Activated naive CD8-positive, alpha-beta T cell treated with anti-CD3 and anti-CD28 coated beads, Interleukin-2, amount 50 U/mL, for 24 hours (primary cell): Measurements from ENCODE around the gene GARIN5A.
A peak's percentile ranks its signal among the peaks of the same experiment; 100 is the strongest.

Experiments
- ATAC-seq: fragments of 150-1000 bp; cut with Tn5 transposase; one replicate; pipeline ENCODE4 v1.10.0; 2021
- DNase-seq: peaks from one replicate; pipeline ENCODE4 v3.0.0; 2021
- H3K27ac Mint-ChIP-seq: one replicate; pipeline ENCODE4 v1.8.0; 2021; ENCODE audit warnings: mild to moderate bottlenecking, mixed read lengths
- H3K27me3 Mint-ChIP-seq: one replicate; pipeline ENCODE4 v1.8.0; 2021; ENCODE audit warnings: mixed read lengths
- H3K36me3 Mint-ChIP-seq: one replicate; pipeline ENCODE4 v1.8.0; 2021; ENCODE audit warnings: low read depth, mixed read lengths
- H3K4me1 Mint-ChIP-seq: one replicate; pipeline ENCODE4 v1.8.0; 2021; ENCODE audit warnings: mixed read lengths
- H3K4me3 Mint-ChIP-seq: one replicate; pipeline ENCODE4 v1.8.0; 2021; ENCODE audit warnings: mild to moderate bottlenecking, moderate library complexity, mixed read lengths
- H3K9me3 Mint-ChIP-seq: one replicate; pipeline ENCODE4 v1.8.0; 2021; ENCODE audit warnings: mixed read lengths

Gene GARIN5A

DNA sequence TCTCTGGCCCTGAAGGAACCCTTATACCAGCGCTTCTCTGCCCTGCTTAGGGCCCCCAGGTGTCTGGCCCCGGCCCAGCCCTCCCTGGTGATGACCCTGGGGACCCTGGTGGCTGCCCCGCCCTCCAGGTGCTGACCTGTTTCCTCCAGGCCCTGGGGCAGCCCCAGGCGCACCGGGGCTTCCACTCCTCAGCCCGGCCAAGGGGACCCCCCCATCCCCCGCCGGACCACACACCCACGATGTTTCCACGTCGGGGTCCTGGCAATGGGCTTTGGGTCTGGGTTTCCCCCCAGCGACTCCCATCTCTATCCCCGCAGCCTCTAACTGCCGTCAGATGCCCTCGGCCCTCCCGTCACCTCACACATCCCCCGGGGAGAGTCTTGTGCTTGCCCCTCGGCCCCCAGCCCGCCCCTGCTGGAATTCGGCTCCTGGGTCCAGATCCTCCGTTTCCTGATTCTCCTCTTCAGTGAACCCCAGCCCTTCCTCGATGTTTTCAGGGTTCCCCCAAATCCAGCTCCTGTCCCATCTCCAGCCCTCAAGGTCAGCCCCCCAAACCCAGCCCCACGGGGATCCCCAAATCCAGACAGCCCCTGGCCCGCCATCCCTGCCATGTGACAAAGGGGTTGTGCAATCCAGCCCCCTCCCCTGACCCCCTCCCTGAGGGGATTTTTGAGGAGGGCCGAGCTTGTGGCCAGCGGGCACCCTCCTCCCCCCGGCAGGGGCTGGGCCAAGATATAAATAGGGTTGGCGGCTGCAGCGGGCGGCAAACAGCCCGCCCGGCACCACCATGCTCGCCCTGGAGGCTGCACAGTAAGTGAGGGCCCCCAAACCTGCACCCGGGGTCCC is 58.2 kb downstream of the GARIN5A start, which contains the start of gene SPIB:
Gene SPIB, plus strand, starts transcription at position 763 of the 846 bp plus-strand sequence. Its CDS starts 25 bp downstream, at position 788.
- Mint-ChIP-seq H3K36me3 (peaks cover 21% of the 10 kb centered on the region), H3K4me3 (peak within 1 kb of the TSS; percentile 75), H3K27ac (peak within 1 kb of the TSS; percentile 36), H3K9me3 (no peaks in the 10 kb centered on the region), H3K27me3 (peaks cover 19% of the 10 kb centered on the region), H3K4me1 (peaks cover 16% of the 10 kb centered on the region)
- DNase-seq (no peak), ATAC-seq (no peak)

- no peak overlapping the region for H3K27ac Mint-ChIP-seq
- H3K4me1 Mint-ChIP-seq, result peaks cover 16% of the 10 kb centered on the region
- H3K9me3 Mint-ChIP-seq, result no peaks in the 10 kb centered on the region
Measured at GRCh38 chr19:50417111-50418081, 59.3 kb downstream of the GARIN5A start.

More at GRCh38 chr19:50417111-50418081, 59.3 kb downstream of the GARIN5A start:
- peaks cover 19% of the 10 kb centered on the region for H3K27me3 Mint-ChIP-seq
- ATAC-seq (no peak), DNase-seq (no peak)
- H3K4me3 Mint-ChIP-seq, result no peak overlapping the region
- peaks cover 25% of the 10 kb centered on the region for H3K36me3 Mint-ChIP-seq
